Measurements from ENCODE around the gene PPP1R1B. TPM values are rescaled to one million over a fixed set of nuclear protein-coding genes. Genes with fewer than 3 reads are reported as not detected.

PPP1R1B gene
- total and polyA plus RNA-seq, 12 donors: 0.28 to 2.1 (median 0.66) TPM; not detected in 1

DNA sequence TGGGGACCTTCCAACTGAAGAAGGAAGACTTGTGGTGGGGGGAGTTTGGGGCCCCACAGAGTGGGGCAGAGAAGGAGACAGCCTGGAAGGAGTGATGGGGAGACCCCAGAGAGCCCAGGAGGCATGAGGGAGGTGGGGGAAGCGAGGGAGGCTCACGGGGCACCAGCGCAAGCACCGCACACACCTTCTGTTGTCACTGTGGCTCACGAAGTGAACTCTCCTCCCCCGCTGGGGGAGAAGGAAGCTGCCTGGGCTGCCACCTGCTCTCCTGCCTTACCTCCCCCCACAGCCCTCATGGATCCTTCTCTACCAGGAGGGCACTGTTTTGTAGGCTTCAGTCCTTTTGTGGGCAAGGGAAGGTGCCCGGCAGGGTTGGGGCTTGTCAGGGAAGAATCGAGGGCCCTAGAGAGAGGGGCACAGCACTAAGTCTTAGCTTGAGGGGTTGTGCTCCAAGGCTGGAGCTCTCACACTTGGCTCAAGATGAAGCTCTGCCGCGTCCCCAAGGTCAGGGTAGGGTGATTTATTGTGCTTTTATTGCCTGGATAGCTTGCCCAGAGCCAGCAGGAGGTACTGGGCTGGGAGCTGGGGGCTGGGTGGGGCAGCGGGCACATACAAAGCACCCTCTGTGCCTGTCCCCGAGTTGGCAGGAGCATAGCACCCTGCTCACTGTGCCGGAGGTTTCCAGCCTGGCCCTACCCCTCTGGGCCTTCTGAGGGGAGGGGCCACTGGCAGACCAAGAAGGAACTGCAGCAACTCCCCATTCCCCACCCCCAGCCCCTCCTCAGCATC is 5.6 kb downstream of the PPP1R1B start:
- no peak overlapping the region for H3K27ac ChIP-seq
- peaks cover under 1 to 34% (median 16%) of the 10 kb centered on the region in 7 donors for H3K27me3 ChIP-seq
- intact Hi-C loops (cut with DNase I): loop anchor here in 3 of 10 donors (5.0 kb wide), 2 partner anchors 40 to 115 kb away; no protein-coding TSS in a partner anchor
- WGBS, 2 donors: 59 to 69% methylated on average over 13 of the region's 13 CpGs
- H3K9me3 ChIP-seq: no peaks in the 10 kb centered on the region
- DNase-seq (no peak), ATAC-seq (no peak)
- H3K4me3 ChIP-seq: no peak overlapping the region
- peaks cover 6 to 32% (median 12%) of the 10 kb centered on the region in 9 donors for H3K4me1 ChIP-seq
- no peaks in the 10 kb centered on the region for H3K36me3 ChIP-seq
- TF ChIP-seq, protein P1, sequence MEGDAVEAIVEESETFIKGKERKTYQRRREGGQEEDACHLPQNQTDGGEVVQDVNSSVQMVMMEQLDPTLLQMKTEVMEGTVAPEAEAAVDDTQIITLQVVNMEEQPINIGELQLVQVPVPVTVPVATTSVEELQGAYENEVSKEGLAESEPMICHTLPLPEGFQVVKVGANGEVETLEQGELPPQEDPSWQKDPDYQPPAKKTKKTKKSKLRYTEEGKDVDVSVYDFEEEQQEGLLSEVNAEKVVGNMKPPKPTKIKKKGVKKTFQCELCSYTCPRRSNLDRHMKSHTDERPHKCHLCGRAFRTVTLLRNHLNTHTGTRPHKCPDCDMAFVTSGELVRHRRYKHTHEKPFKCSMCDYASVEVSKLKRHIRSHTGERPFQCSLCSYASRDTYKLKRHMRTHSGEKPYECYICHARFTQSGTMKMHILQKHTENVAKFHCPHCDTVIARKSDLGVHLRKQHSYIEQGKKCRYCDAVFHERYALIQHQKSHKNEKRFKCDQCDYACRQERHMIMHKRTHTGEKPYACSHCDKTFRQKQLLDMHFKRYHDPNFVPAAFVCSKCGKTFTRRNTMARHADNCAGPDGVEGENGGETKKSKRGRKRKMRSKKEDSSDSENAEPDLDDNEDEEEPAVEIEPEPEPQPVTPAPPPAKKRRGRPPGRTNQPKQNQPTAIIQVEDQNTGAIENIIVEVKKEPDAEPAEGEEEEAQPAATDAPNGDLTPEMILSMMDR (IDR thresholded peaks at IDR 0.05): no peak

DNA sequence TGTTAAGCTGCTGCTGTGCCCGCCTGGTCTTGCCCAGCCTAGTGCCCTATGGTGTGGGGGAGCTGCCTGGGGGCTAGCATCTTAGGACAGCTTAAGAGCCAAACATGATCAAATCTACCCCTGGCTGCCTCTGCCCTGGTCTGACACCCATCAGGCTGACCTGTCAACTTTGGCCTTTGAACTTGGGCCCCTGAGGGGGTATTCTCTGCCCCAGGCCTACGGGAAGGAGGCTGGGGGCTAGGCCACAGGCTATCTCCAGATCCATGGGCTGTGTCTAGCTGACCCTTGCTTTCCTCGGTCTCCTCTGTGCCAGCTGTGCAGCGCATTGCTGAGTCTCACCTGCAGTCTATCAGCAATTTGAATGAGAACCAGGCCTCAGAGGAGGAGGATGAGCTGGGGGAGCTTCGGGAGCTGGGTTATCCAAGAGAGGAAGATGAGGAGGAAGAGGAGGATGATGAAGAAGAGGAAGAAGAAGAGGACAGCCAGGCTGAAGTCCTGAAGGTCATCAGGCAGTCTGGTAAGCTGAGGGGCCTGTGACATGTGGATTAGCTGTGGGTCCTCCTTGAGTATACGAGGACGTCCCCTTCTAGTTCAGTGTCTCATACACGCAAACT is 6.9 kb downstream of the PPP1R1B start:
- Histone ChIP-seq H3K36me3 (no peaks in the 10 kb centered on the region), H3K4me1 (peaks cover 6 to 43% (median 22%) of the 10 kb centered on the region in 9 donors), H3K4me3 (no peak overlapping the region), H3K27me3 (peaks cover 0 to 21% (median 3%) of the 10 kb centered on the region in 7 donors), H3K9me3 (no peaks in the 10 kb centered on the region), H3K27ac (no peak overlapping the region)
- TF ChIP-seq, protein P1 (IDR thresholded peaks at IDR 0.05): no peak
- intact Hi-C loops (cut with DNase I): loop anchor here in 3 of 10 donors (5.0 kb wide), 2 partner anchors 39 to 114 kb away; no protein-coding TSS in a partner anchor
- ATAC-seq: no peak
- DNase-seq: no peak
- 66 to 80% methylated on average over 8 of the region's 8 CpGs for WGBS, 2 donors

DNA sequence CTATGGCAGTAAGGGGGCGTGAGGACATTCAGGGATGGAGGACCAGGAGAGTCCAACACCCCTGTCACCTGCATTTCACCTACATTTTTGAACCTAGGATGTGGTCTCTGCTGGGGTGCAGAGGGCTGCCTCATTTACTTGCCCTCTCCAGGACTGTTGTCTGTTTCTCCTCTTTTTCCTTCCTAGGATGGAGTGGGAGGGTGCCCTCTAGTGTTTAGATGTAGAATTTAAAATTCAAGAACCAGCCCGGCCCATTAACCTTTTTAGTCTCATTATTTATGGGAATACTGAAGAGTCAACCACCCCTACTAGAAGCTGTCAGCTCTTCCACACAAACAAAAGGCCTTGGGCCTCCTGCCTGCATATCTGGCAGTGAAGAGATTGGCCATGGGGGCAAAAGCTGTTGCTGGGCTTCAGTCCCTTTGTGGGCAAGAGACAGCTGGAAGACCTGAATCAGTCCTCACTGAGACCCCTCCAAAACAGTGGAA is 7.7 kb downstream of the PPP1R1B start:
- H3K9me3 ChIP-seq: no peaks in the 10 kb centered on the region
- intact Hi-C loops (cut with DNase I): loop anchor here in 3 of 10 donors (5.0 kb wide), 2 partner anchors 38 to 113 kb away; no protein-coding TSS in a partner anchor
- H3K4me3 ChIP-seq: no peak overlapping the region
- no peak overlapping the region for H3K27ac ChIP-seq
- TF ChIP-seq, protein P1 (IDR thresholded peaks at IDR 0.05): peak; percentile 70 to 82 (median 76)
- H3K36me3 ChIP-seq: no peaks in the 10 kb centered on the region
- WGBS, 2 donors: 50% methylated on average over 2 of the region's 2 CpGs
- peaks cover 6 to 50% (median 30%) of the 10 kb centered on the region in 9 donors for H3K4me1 ChIP-seq
- no peak for DNase-seq
- peaks cover 0 to 13% (median 0%) of the 10 kb centered on the region in 7 donors for H3K27me3 ChIP-seq
- ATAC-seq: no peak

DNA sequence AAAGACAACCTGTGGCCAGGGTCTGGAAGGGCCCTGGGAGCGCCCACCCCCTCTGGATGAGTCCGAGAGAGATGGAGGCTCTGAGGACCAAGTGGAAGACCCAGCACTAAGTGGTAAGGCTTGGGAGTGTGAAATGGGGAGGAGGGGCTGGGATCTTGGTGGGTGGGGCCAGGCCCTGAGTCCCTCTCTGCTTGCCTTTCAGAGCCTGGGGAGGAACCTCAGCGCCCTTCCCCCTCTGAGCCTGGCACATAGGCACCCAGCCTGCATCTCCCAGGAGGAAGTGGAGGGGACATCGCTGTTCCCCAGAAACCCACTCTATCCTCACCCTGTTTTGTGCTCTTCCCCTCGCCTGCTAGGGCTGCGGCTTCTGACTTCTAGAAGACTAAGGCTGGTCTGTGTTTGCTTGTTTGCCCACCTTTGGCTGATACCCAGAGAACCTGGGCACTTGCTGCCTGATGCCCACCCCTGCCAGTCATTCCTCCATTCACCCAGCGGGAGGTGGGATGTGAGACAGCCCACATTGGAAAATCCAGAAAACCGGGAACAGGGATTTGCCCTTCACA is 8.9 kb downstream of the PPP1R1B start:
- ATAC-seq (no peak), DNase-seq (no peak)
- Histone ChIP-seq H3K9me3 (no peaks in the 10 kb centered on the region), H3K27me3 (peaks cover 0 to 8% (median 0%) of the 10 kb centered on the region in 7 donors), H3K27ac (peak overlapping the region in 2 of 10 donors; percentile 93 to 99), H3K4me3 (no peak overlapping the region), H3K4me1 (peaks cover 6 to 58% (median 42%) of the 10 kb centered on the region in 9 donors), H3K36me3 (no peaks in the 10 kb centered on the region)
- intact Hi-C loops (cut with DNase I): loop anchor here in 4 of 10 donors (2.0 to 5.0 kb wide), 3 partner anchors 33 to 117 kb away; partner anchors contain the start of gene PNMT (in 1 of the 4)
- WGBS, 2 donors: 88 to 95% methylated on average over 8 of the region's 8 CpGs
- TF ChIP-seq, protein P1 (IDR thresholded peaks at IDR 0.05): no peak
